Endothelial cell of umbilical vein (primary cell): Measurements from ENCODE around the gene ABLIM2. TPM values are rescaled to one million over a fixed set of nuclear protein-coding genes. Genes with fewer than 3 reads are reported as not detected.

Experiments used
- BruUV-seq: library from RNA; stranded (reverse); fragments of 400-500 nt; replicated peaks from 2 replicates; lab custom pipeline; 2021; lab: Mats Ljungman, UMichigan
- CTCF ChIA-PET: fragments of 300-600, 350-600 bp; sonication (Branson Sonifier 250); formaldehyde crosslinking; loops from one replicate; lab custom pipeline; 2021; ENCODE audit warnings: antibody characterized with exemption, inconsistent platforms; lab: Charles Lee
- POLR2A ChIA-PET: fragments of 300-600, 350-600 bp; sonication (Branson Sonifier 250); formaldehyde crosslinking; loops from one replicate; lab custom pipeline; 2021; ENCODE audit warnings: antibody characterized with exemption, inconsistent platforms; lab: Charles Lee
- DNase-seq: peaks from one replicate; pipeline ENCODE4 v3.0.0-alpha.2; 2011; ENCODE audit warnings: low read depth, low spot score
- FAIRE-seq: peaks from 2 replicates; lab custom pipeline; 2011; peaks lifted over from hg19 to GRCh38; lab: Jason Lieb, UNC
- H2AFZ ChIP-seq: 2 replicates; pipeline ENCODE4 v1.6.0; 2012; ENCODE audit warnings: low read depth, low read length, control low read depth, inconsistent platforms
- H3K27ac ChIP-seq: 2 replicates; pipeline ENCODE4 v1.5.1; 2011; ENCODE audit warnings: low read depth, mild to moderate bottlenecking, control low read depth, low read length, moderate library complexity; ENCODE audit not compliant: insufficient read depth
- H3K27me3 ChIP-seq, 2 experiments: 2 replicates each; pipeline versions ENCODE4 v1.6.0 to v1.6.1; 2011; ENCODE audit warnings: low read length in 2 of 2, mixed read lengths in 1 of 2; ENCODE audit not compliant: control insufficient read depth in 2 of 2, insufficient read depth in 2 of 2
- H3K36me3 ChIP-seq, 2 experiments: 2 replicates in 1 of 2; 3 replicates in 1 of 2; pipeline ENCODE4 v1.5.1; 2011; ENCODE audit warnings: low read length in 2 of 2, mild to moderate bottlenecking in 1 of 2, moderate library complexity in 1 of 2; ENCODE audit not compliant: control insufficient read depth in 2 of 2, insufficient read depth in 2 of 2; ENCODE audit errors: extremely low read depth in 1 of 2
- H3K4me1 ChIP-seq: 3 replicates; pipeline ENCODE4 v1.5.1; 2011; ENCODE audit warnings: mild to moderate bottlenecking, low read length; ENCODE audit not compliant: control insufficient read depth, insufficient read depth; ENCODE audit errors: extremely low read depth
- H3K4me2 ChIP-seq: 2 replicates; pipeline ENCODE4 v1.6.1; 2011; ENCODE audit warnings: low read length, control low read depth, mixed read lengths; ENCODE audit not compliant: insufficient read depth
- H3K4me3 ChIP-seq, 3 experiments: fragments of 200-600 bp in 1 of 3; sonication (generic), shearing (Covaris generic) in 1 of 3; replicated peaks in 1 of 3; 2 replicates each; pipeline ENCODE4 v1.5.1; 2011 to 2016; ENCODE audit warnings: control low read depth in 3 of 3, low read length in 3 of 3, mild to moderate bottlenecking in 2 of 3, inconsistent platforms in 1 of 3, low read depth in 1 of 3, moderate library complexity in 1 of 3; ENCODE audit not compliant: insufficient read depth in 1 of 3
- H3K79me2 ChIP-seq: 2 replicates; pipeline ENCODE4 v1.6.0; 2012; ENCODE audit warnings: low read length, inconsistent platforms; ENCODE audit not compliant: control insufficient read depth, insufficient read depth
- H3K9ac ChIP-seq: replicated peaks from 2 replicates; pipeline ENCODE3; 2011; ENCODE audit warnings: low read length, control low read depth; ENCODE audit not compliant: insufficient read depth; ENCODE audit errors: extremely low read depth
- H3K9me1 ChIP-seq: replicated peaks from 3 replicates; pipeline ENCODE4 v1.6.0; 2011; ENCODE audit warnings: mild to moderate bottlenecking, low read length; ENCODE audit not compliant: control insufficient read depth, insufficient read depth; ENCODE audit errors: extremely low read depth
- H3K9me3 ChIP-seq: replicated peaks from 2 replicates; pipeline ENCODE4 v1.5.1; 2012; ENCODE audit warnings: low read length, inconsistent platforms; ENCODE audit not compliant: control insufficient read depth, insufficient read depth
- H4K20me1 ChIP-seq: replicated peaks from 2 replicates; pipeline ENCODE3; 2011; ENCODE audit warnings: mild to moderate bottlenecking, low read length; ENCODE audit not compliant: control insufficient read depth, insufficient read depth; ENCODE audit errors: extremely low read depth
- CTCF ChIP-seq, 2 donors: IDR thresholded peaks; 1 replicate in 1 of 2; 2 replicates in 1 of 2; pipeline ENCODE4 v1.5.1; 2011; ENCODE audit warnings: low read length in 2 of 2, mild to moderate bottlenecking in 2 of 2, moderate library complexity in 2 of 2, control low read depth in 1 of 2, inconsistent platforms in 1 of 2, low read depth in 1 of 2; ENCODE audit not compliant: insufficient read depth in 1 of 2; ENCODE audit errors: extremely low read depth in 1 of 2
- EZH2 ChIP-seq: IDR thresholded peaks from 2 replicates; pipeline ENCODE4 v1.6.1; 2012; ENCODE audit warnings: borderline replicate concordance, low read depth, mild to moderate bottlenecking, moderate library complexity, low read length, inconsistent platforms; ENCODE audit not compliant: severe bottlenecking
- FOS ChIP-seq: IDR thresholded peaks from 2 replicates; pipeline ENCODE4 v1.6.1; 2011; ENCODE audit warnings: mild to moderate bottlenecking, low read length, moderate library complexity, borderline replicate concordance; ENCODE audit not compliant: insufficient read depth
- GATA2 ChIP-seq: IDR thresholded peaks from 2 replicates; pipeline ENCODE4 v1.7.0; 2011; ENCODE audit warnings: low read depth, mild to moderate bottlenecking, moderate library complexity, mixed read lengths, low read length; ENCODE audit not compliant: insufficient read length, insufficient read depth
- JUN ChIP-seq: IDR thresholded peaks from 2 replicates; pipeline ENCODE4 v1.6.1; 2011; ENCODE audit warnings: borderline replicate concordance, low read depth; ENCODE audit not compliant: insufficient read length, insufficient read depth
- MYC ChIP-seq: IDR thresholded peaks from one replicate; pipeline ENCODE4 v1.6.1; 2011; ENCODE audit warnings: mild to moderate bottlenecking, low read depth, low read length
- POLR2A ChIP-seq: IDR thresholded peaks from 2 replicates; pipeline ENCODE4 v1.6.1; 2012; ENCODE audit warnings: low read depth, mild to moderate bottlenecking, control low read depth, low read length
- POLR2AphosphoS5 ChIP-seq: IDR thresholded peaks from 2 replicates; pipeline ENCODE4 v1.6.1; 2012; ENCODE audit warnings: low read depth, mild to moderate bottlenecking, control low read depth, low read length, moderate library complexity; ENCODE audit not compliant: insufficient read depth
- dilution Hi-C: fragments of 300-500 bp; cut with MboI; formaldehyde crosslinking; loops from one replicate; pipeline ENCODE4 v1.15.0; 2019; ENCODE audit warnings: low sequenced_read_pairs; ENCODE audit not compliant: extremely low pct_ligation_motif_present
- intact Hi-C: fragments of 100-400 bp; cut with micrococcal nuclease; formaldehyde crosslinking; loops from one replicate; pipeline ENCODE4 v1.10.0; 2022
- polyA plus RNA-seq, 4 experiments: library from polyadenylated mRNA; depleted of rRNA in 3 of 4; stranded (reverse) in 3 of 4; unstranded in 1 of 4; fragments of >200 nt; gene quantifications; 2 replicates each; pipeline versions ENCODE4 v1.2.1 to v1.2.3, GENCODE V29; 2011 to 2012; ENCODE audit warnings: missing spikeins in 1 of 4
- total RNA-seq: library from RNA; stranded (reverse); gene quantifications from 2 replicates; pipeline ENCODE4 v1.2.3, GENCODE V29; 2021
- TF ChIP-seq, protein P1 (sequence below): IDR thresholded peaks from 2 replicates; pipeline ENCODE4 v1.6.1; 2011; ENCODE audit not compliant: insufficient read depth, insufficient read length

ABLIM2 gene
- total and polyA plus RNA-seq, 2 donors (not counting 3 experiments of a cell fraction or from before 2014, with no cell fraction given), result 0.28 to 0.66 TPM

DNA sequence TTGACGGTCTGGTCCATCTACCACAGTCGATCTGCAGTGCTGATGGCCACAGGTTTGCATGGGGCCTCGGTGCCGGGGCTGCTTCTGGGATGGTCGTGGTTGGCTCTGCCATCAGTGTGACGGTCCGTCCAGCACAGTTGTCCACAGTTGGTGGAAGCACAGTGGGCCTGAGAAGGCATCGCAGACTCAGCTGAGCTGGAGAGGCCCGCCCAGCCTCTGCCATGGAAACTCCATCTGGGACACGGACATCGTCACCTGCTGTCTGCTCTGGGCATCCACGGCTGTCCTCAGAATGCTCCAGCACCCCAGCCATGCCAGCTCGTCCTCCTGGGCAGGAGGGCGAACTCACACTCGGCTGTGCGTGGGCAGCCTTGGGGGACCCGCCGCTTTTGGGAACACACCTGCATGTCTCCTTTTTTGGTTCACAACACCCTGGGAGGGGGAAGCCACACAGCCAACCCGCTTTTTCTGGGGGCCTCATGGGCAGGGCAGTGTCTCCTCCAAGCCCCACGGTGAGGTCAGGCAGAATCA, 33.0 kb downstream of the ABLIM2 start:
- CTCF ChIA-PET, result no interaction called here
- H3K9me1 ChIP-seq, result no peaks in the 10 kb centered on the region
- dilution Hi-C loops, result no loop called here
- H3K27ac ChIP-seq, result no peak overlapping the region
- H3K9ac ChIP-seq, result no peak overlapping the region
- H4K20me1 ChIP-seq, result no peaks in the 10 kb centered on the region
- intact Hi-C loops, result no loop called here
- no peak overlapping the region for H3K4me3 ChIP-seq
- H3K27me3 ChIP-seq, result no peaks in the 10 kb centered on the region
- FAIRE-seq (no peak), DNase-seq (no peak)
- H3K4me2 ChIP-seq, result no peak overlapping the region
- TF ChIP-seq, protein P1, sequence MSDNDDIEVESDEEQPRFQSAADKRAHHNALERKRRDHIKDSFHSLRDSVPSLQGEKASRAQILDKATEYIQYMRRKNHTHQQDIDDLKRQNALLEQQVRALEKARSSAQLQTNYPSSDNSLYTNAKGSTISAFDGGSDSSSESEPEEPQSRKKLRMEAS, result no peak
- no peak for TF ChIP-seq POLR2A
- TF ChIP-seq CTCF (IDR thresholded peaks at IDR 0.05; ENCODE audit: extremely low read depth in 1 of 2, insufficient read depth in 1 of 2, low read depth in 1 of 2, low read length in 2 of 2), result no peak
- H3K36me3 ChIP-seq, result no peaks in the 10 kb centered on the region
- no TSS peak for BruUV-seq
- H3K9me3 ChIP-seq, result no peaks in the 10 kb centered on the region
- no peaks in the 10 kb centered on the region for H3K4me1 ChIP-seq
- no peak overlapping the region for H2AFZ ChIP-seq
- POLR2A ChIA-PET, result no interaction called here
- no peaks in the 10 kb centered on the region for H3K79me2 ChIP-seq

DNA sequence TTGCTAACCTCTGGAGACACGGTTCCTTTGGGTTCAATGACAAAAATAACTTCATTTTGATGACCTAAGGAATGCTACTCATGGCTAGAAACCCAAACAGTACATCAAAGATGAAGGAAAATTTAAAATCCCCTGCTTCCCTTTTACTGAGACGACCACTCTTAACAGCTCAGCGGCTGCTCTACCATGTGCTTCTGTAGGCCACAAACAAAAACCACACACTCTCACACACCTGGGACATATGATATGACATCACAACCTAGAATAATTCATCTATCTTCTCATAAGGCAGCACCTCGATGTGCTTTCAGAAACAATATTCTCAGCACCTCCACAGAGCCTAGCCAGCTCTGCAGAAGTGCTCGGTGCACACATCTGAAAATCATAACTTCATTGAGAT, 34.7 kb downstream of the ABLIM2 start:
- Histone ChIP-seq H4K20me1 (no peaks in the 10 kb centered on the region), H3K9me1 (no peaks in the 10 kb centered on the region), H2AFZ (no peak overlapping the region), H3K4me3 (no peak overlapping the region), H3K27me3 (no peaks in the 10 kb centered on the region), H3K9me3 (no peaks in the 10 kb centered on the region), H3K9ac (no peak overlapping the region), H3K27ac (no peak overlapping the region), H3K4me1 (no peaks in the 10 kb centered on the region), H3K4me2 (no peak overlapping the region), H3K79me2 (no peaks in the 10 kb centered on the region), H3K36me3 (no peaks in the 10 kb centered on the region)
- intact Hi-C loops, result no loop called here
- no peak for FAIRE-seq
- BruUV-seq, result no TSS peak
- no peak for TF ChIP-seq GATA2
- TF ChIP-seq, protein P1, result no peak
- no peak for TF ChIP-seq FOS
- no peak for TF ChIP-seq JUN
- TF ChIP-seq MYC, result no peak
- no peak for TF ChIP-seq POLR2AphosphoS5
- no peak for TF ChIP-seq EZH2
- TF ChIP-seq CTCF (IDR thresholded peaks at IDR 0.05; ENCODE audit: extremely low read depth in 1 of 2, insufficient read depth in 1 of 2, low read depth in 1 of 2, low read length in 2 of 2), result no peak
- TF ChIP-seq POLR2A, result no peak
- ChIA-PET POLR2A (no interaction called here), CTCF (no interaction called here)
- dilution Hi-C loops, result no loop called here
- DNase-seq, result no peak
